Left lung (tissue), 10 donors: ENCODE results near the gene TBXAS1. TPM values are rescaled to one million over a fixed set of nuclear protein-coding genes. Genes with fewer than 3 reads are reported as not detected.

Experiments
- ATAC-seq: fragments of 200-7000 bp; cut with Tn5 transposase; one replicate; pipeline ENCODE4 v1.9.1; 2020; ENCODE audit warnings: moderate library complexity
- DNase-seq, 4 donors: peaks; one replicate each; pipeline ENCODE4 v3.0.0-alpha.2; 2013 to 2020
- H3K27ac ChIP-seq, 2 donors: fragments of 200-600 bp; sonication (generic) in 1 of 2; one replicate each; pipeline versions ENCODE4 v1.5.0 to v1.8.0; 2020 to 2021
- H3K27me3 ChIP-seq, 2 donors: fragments of 200-600 bp; sonication (generic) in 1 of 2; one replicate each; pipeline versions ENCODE4 v1.5.0 to v1.8.0; 2020 to 2021
- H3K36me3 ChIP-seq, 2 donors: fragments of 200-600 bp; sonication (generic) in 1 of 2; one replicate each; pipeline versions ENCODE4 v1.5.0 to v1.8.0; 2020 to 2021
- H3K4me1 ChIP-seq, 2 donors: fragments of 200-600 bp; one replicate each; pipeline ENCODE4 v1.8.0; 2021
- H3K4me3 ChIP-seq, 2 donors: fragments of 200-600 bp; sonication (generic) in 1 of 2; one replicate each; pipeline versions ENCODE4 v1.5.0 to v1.8.0; 2020 to 2021; ENCODE audit warnings: mild to moderate bottlenecking in 1 of 2
- H3K9me3 ChIP-seq, 2 donors: fragments of 200-600 bp; sonication (generic) in 1 of 2; one replicate each; pipeline versions ENCODE4 v1.5.0 to v1.8.0; 2020 to 2021
- CTCF ChIP-seq, 2 donors: fragments of 200-600 bp; sonication (generic) in 1 of 2; IDR thresholded peaks; one replicate each; pipeline versions ENCODE4 v1.5.0 to v1.8.0; 2021; ENCODE audit warnings: antibody characterized with exemption in 2 of 2
- intact Hi-C, 2 donors: fragments of 100-400 bp; cut with DNase I; formaldehyde crosslinking; loops; one replicate each; pipeline versions ENCODE4 v1.11.2 to v1.14.2; 2022
- polyA plus RNA-seq, 6 donors: library from polyadenylated mRNA; unstranded; fragments of 120-200 nt; gene quantifications; one replicate each; pipeline ENCODE4 v1.2.1, GENCODE V29; 2013; ENCODE audit not compliant: insufficient read length in 6 of 6
- total RNA-seq, 2 donors: library from RNA; stranded (reverse); fragmentation: NEBNext Ultra II Directional; extraction: Animal tissue kit (Norgen Biotek cat#: 25700); gene quantifications; one replicate each; pipeline ENCODE4 v1.2.1, GENCODE V29; 2021
- donor health status: DM: no; HTN: yes; CAD: no.
- donor health status: DM: no; HTN: no; CAD: no.

The TBXAS1 gene
- total and polyA plus RNA-seq, 8 donors, result 8.2 to 103 (median 9.6) TPM

GRCh38 chr7:140036224-140036962, 207.3 kb downstream of the TBXAS1 start:
- intact Hi-C loops, result no loop called here
- Histone ChIP-seq H3K4me1 (peaks cover 0 to 14% of the 10 kb centered on the region in 2 donors), H3K4me3 (no peak overlapping the region), H3K27me3 (no peaks in the 10 kb centered on the region), H3K36me3 (peaks cover 0 to 91% of the 10 kb centered on the region in 2 donors), H3K27ac (no peak overlapping the region), H3K9me3 (no peaks in the 10 kb centered on the region)
- no peak for DNase-seq
- ATAC-seq, result no peak
- no peak for TF ChIP-seq CTCF (IDR thresholded peaks at IDR 0.05)

- Histone ChIP-seq H3K36me3 (peaks cover 0 to 92% of the 10 kb centered on the region in 2 donors), H3K4me1 (peaks cover 0 to 14% of the 10 kb centered on the region in 2 donors), H3K27ac (no peak overlapping the region), H3K4me3 (no peak overlapping the region), H3K27me3 (no peaks in the 10 kb centered on the region), H3K9me3 (no peaks in the 10 kb centered on the region)
- DNase-seq, result no peak
- no peak for ATAC-seq
- no peak for TF ChIP-seq CTCF (IDR thresholded peaks at IDR 0.05)
- intact Hi-C loops, result no loop called here
Observed at GRCh38 chr7:140039066-140039465, 210.0 kb downstream of the TBXAS1 start.

GRCh38 chr7:140039896-140040295, 210.8 kb downstream of the TBXAS1 start:
- intact Hi-C loops, result no loop called here
- peaks cover 0 to 93% of the 10 kb centered on the region in 2 donors for H3K36me3 ChIP-seq
- no peaks in the 10 kb centered on the region for H3K9me3 ChIP-seq
- ATAC-seq, result no peak
- TF ChIP-seq CTCF (IDR thresholded peaks at IDR 0.05), result no peak
- H3K27me3 ChIP-seq, result no peaks in the 10 kb centered on the region
- no peak for DNase-seq
- no peak overlapping the region for H3K4me3 ChIP-seq
- no peak overlapping the region for H3K27ac ChIP-seq
- peaks cover 0 to 14% of the 10 kb centered on the region in 2 donors for H3K4me1 ChIP-seq

GRCh38 chr7:140041659-140042385, 212.8 kb downstream of the TBXAS1 start:
- no peak overlapping the region for H3K4me3 ChIP-seq
- H3K27me3 ChIP-seq, result no peaks in the 10 kb centered on the region
- H3K9me3 ChIP-seq, result no peaks in the 10 kb centered on the region
- peaks cover 0 to 4% of the 10 kb centered on the region in 2 donors for H3K4me1 ChIP-seq
- no peak for TF ChIP-seq CTCF (IDR thresholded peaks at IDR 0.05)
- intact Hi-C loops, result no loop called here
- no peak for DNase-seq
- ATAC-seq, result no peak
- peaks cover 0 to 96% of the 10 kb centered on the region in 2 donors for H3K36me3 ChIP-seq
- no peak overlapping the region for H3K27ac ChIP-seq

GRCh38 chr7:140042386-140042670, 213.3 kb downstream of the TBXAS1 start:
- H3K27ac ChIP-seq, result no peak overlapping the region
- no peaks in the 10 kb centered on the region for H3K9me3 ChIP-seq
- no peak for DNase-seq
- no peaks in the 10 kb centered on the region for H3K4me1 ChIP-seq
- no peak overlapping the region for H3K4me3 ChIP-seq
- no peak for ATAC-seq
- no peaks in the 10 kb centered on the region for H3K27me3 ChIP-seq
- H3K36me3 ChIP-seq, result peaks cover 0 to 96% of the 10 kb centered on the region in 2 donors
- TF ChIP-seq CTCF (IDR thresholded peaks at IDR 0.05), result no peak
- intact Hi-C loops, result no loop called here
